Measurements from ENCODE around the gene NOXRED1. TPM values are rescaled to one million over a fixed set of nuclear protein-coding genes. Genes with fewer than 3 reads are reported as not detected.

NOXRED1 gene
- polyA plus RNA-seq, 4 donors: 1.6 to 3.5 (median 2.6) TPM

DNA sequence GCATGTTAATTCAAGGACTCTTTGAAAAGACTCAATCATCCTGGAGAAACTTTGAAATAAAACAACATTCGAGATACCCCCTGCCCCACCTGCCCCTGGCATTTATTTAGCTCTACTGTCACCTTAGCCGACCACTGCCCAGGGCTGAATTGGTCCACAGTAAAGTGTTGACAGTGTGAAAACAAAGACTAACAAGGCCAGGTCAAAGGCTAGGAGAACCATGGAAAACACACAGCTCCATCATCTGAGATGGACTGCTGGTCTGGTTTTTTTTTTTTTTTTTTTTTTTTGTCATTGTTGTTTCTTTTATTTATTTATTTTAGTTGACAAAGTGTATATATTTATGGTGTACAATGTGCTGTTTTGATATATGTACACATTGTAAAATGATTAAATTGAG is 76.8 kb downstream of the NOXRED1 start:
- DNase-seq (ENCODE audit: low read depth in 4 of 4, low spot score in 3 of 4): no peak

- no peak for DNase-seq (ENCODE audit: low read depth in 4 of 4, low spot score in 3 of 4)
These were observed 78.8 kb downstream of the NOXRED1 start for GRCh38 chr14:77344377-77344996.

Other genes starting within 250 kb of the NOXRED1 start
- 1 to 10 TPM in 3 of 4 donors, under 1 TPM in 1; 0.50 to 1.7 (median 1.1) TPM for gene TMEM63C, start 241.7 kb downstream of the NOXRED1 start, polyA plus RNA-seq (ENCODE audit: insufficient read length in 4 of 4)
- gene NGB, start 152.3 kb downstream of the NOXRED1 start, polyA plus RNA-seq (ENCODE audit: insufficient read length in 4 of 4): under 1 TPM in 1 of 4 donors, not detected in 3; 0.05 TPM
- gene POMT2, start 102.6 kb downstream of the NOXRED1 start, polyA plus RNA-seq (ENCODE audit: insufficient read length in 4 of 4): 10 to 100 TPM; 40.7 to 50.5 (median 44.6) TPM
- gene GSTZ1, start 102.5 kb downstream of the NOXRED1 start, polyA plus RNA-seq (ENCODE audit: insufficient read length in 4 of 4): 10 to 100 TPM; 22.5 to 29.4 (median 26.7) TPM
- 10 to 100 TPM; 20.2 to 24.9 (median 22.7) TPM for gene TMED8, start 46.4 kb downstream of the NOXRED1 start, polyA plus RNA-seq (ENCODE audit: insufficient read length in 4 of 4)
- 1 to 10 TPM; 6.3 to 8.4 (median 7.8) TPM for gene SAMD15, start 46.1 kb downstream of the NOXRED1 start, polyA plus RNA-seq (ENCODE audit: insufficient read length in 4 of 4)
- gene VIPAS39, start 34.1 kb upstream of the NOXRED1 start, polyA plus RNA-seq (ENCODE audit: insufficient read length in 4 of 4): 10 to 100 TPM; 29.3 to 31.6 (median 30.0) TPM
- 100 to 1,000 TPM; 192 to 237 (median 209) TPM for gene AHSA1, start 34.6 kb upstream of the NOXRED1 start, polyA plus RNA-seq (ENCODE audit: insufficient read length in 4 of 4)
- gene ISM2, start 75.3 kb upstream of the NOXRED1 start, polyA plus RNA-seq (ENCODE audit: insufficient read length in 4 of 4): 1 to 10 TPM; 1.2 to 2.7 (median 1.9) TPM
- 10 to 100 TPM; 62.9 to 84.9 (median 79.4) TPM for gene SPTLC2, start 193.1 kb upstream of the NOXRED1 start, polyA plus RNA-seq (ENCODE audit: insufficient read length in 4 of 4)

Measured in right renal pelvis (tissue), 4 donors.